GM18861 (cell line): ENCODE measurements around the gene PPP2R5C.

ENCODE experiments used
- ATAC-seq: cut with Tn5 transposase; IDR thresholded peaks from one replicate; pipeline ENCODE4 v1.9.1; 2021; ENCODE audit not compliant: unreplicated experiment

The PPP2R5C gene

GRCh38 chr14:101912841-101913240 lies 151.3 kb downstream of the PPP2R5C start:
- ATAC-seq = no peak

GRCh38 chr14:101914083-101914482 lies 152.6 kb downstream of the PPP2R5C start:
- no peak for ATAC-seq

GRCh38 chr14:101915871-101916815 lies 154.6 kb downstream of the PPP2R5C start:
- ATAC-seq = no peak

- ATAC-seq = no peak
Measured at GRCh38 chr14:101916816-101917412, 155.4 kb downstream of the PPP2R5C start.

GRCh38 chr14:101917413-101918017 lies 156.0 kb downstream of the PPP2R5C start:
- ATAC-seq = no peak

GRCh38 chr14:101918065-101918989 lies 156.8 kb downstream of the PPP2R5C start:
- ATAC-seq = no peak

- no peak for ATAC-seq
Measured at GRCh38 chr14:101920271-101920670, 158.8 kb downstream of the PPP2R5C start.

- no peak for ATAC-seq
Measured at GRCh38 chr14:101922866-101923265, 161.4 kb downstream of the PPP2R5C start.

- ATAC-seq = no peak
Measured at GRCh38 chr14:101925152-101925551, 163.6 kb downstream of the PPP2R5C start.

GRCh38 chr14:101926085-101926484 lies 164.6 kb downstream of the PPP2R5C start:
- ATAC-seq = no peak

GRCh38 chr14:101926620-101927019 lies 165.1 kb downstream of the PPP2R5C start:
- no peak for ATAC-seq

- ATAC-seq = no peak
Measured at GRCh38 chr14:101927859-101928258, 166.3 kb downstream of the PPP2R5C start.

GRCh38 chr14:101928415-101928841 lies 166.9 kb downstream of the PPP2R5C start:
- no peak for ATAC-seq

- no peak for ATAC-seq
Measured at GRCh38 chr14:101929096-101929495, 167.6 kb downstream of the PPP2R5C start.

GRCh38 chr14:101929946-101930345 lies 168.4 kb downstream of the PPP2R5C start:
- no peak for ATAC-seq

GRCh38 chr14:101932673-101933072 lies 171.2 kb downstream of the PPP2R5C start:
- ATAC-seq = no peak

GRCh38 chr14:101933209-101933608 lies 171.7 kb downstream of the PPP2R5C start:
- ATAC-seq = no peak

- ATAC-seq = no peak
Measured at GRCh38 chr14:101934601-101935150, 173.2 kb downstream of the PPP2R5C start.

- no peak for ATAC-seq
Measured at GRCh38 chr14:101937926-101938767, 176.6 kb downstream of the PPP2R5C start.
